K562 (cell line): ENCODE measurements around the gene KCTD6. TPM values are rescaled to one million over a fixed set of nuclear protein-coding genes. Genes with fewer than 3 reads are reported as not detected.

Experiments
- CBFA2T3 ChIP-seq: fragments of 450-650 bp; IDR thresholded peaks from 2 replicates; pipeline ENCODE4 v1.6.1; 2017
- CXXC5 ChIP-seq: fragments of 250-450 bp; sonication (Bioruptor Pico); IDR thresholded peaks from 2 replicates; pipeline ENCODE4 v1.8.0; 2022; ENCODE audit warnings: inconsistent platforms, mild to moderate bottlenecking, moderate library complexity
- FOXJ3 ChIP-seq: sonication (generic); formaldehyde crosslinking; IDR thresholded peaks from 2 replicates; pipeline ENCODE4 v1.4.0; 2020; ENCODE audit warnings: mild to moderate bottlenecking, missing genetic modification reagents
- HDAC8 ChIP-seq: fragments of 450-650 bp; IDR thresholded peaks from 2 replicates; pipeline ENCODE4 v1.6.1; 2016; ENCODE audit warnings: mild to moderate bottlenecking, missing genetic modification characterization, moderate library complexity, missing compliant biosample characterization
- L3MBTL2 ChIP-seq: fragments of 450-650 bp; IDR thresholded peaks from 2 replicates; pipeline ENCODE4 v1.6.1; 2016; ENCODE audit warnings: mild to moderate bottlenecking, moderate library complexity
- LARP7 ChIP-seq: fragments of 450-650 bp; IDR thresholded peaks from 2 replicates; pipeline ENCODE4 v1.6.1; 2016
- MAFF ChIP-seq: IDR thresholded peaks from 2 replicates; pipeline ENCODE4 v1.6.1; 2012; ENCODE audit warnings: low read length, improper control_type of control experiment
- MAFK ChIP-seq: IDR thresholded peaks from 2 replicates; pipeline ENCODE4 v1.6.1; 2011; ENCODE audit warnings: low read length, improper control_type of control experiment
- PHF8 ChIP-seq: fragments of 200-600 bp; sonication (generic); IDR thresholded peaks from 2 replicates; pipeline ENCODE4 v1.6.1; 2012; ENCODE audit warnings: mixed run types, mild to moderate bottlenecking, inconsistent platforms, low read length, moderate library complexity, borderline replicate concordance
- ZNF232 ChIP-seq: sonication (generic); formaldehyde crosslinking; IDR thresholded peaks from 2 replicates; pipeline ENCODE4 v1.8.0; 2022; ENCODE audit warnings: mild to moderate bottlenecking, missing genetic modification reagents
- ZNF696 ChIP-seq: fragments of 250-450 bp; sonication (Bioruptor Pico); conservative IDR thresholded peaks from 2 replicates; pipeline ENCODE4 v1.4.0; 2020; ENCODE audit warnings: mild to moderate bottlenecking, moderate library complexity
- polyA plus RNA-seq, 8 experiments: library from polyadenylated mRNA; depleted of rRNA in 4 of 8; stranded (reverse) in 5 of 8; unstranded in 3 of 8; fragments of >200 nt; fragmentation: Nextera tagmentation in 2 of 8; fragmentation: Illumina TruSeq in 1 of 8; extraction: Ambion mirVana in 2 of 8; extraction: Trizol in 1 of 8; gene quantifications; 2 replicates each; pipeline versions ENCODE4 v1.2.1 to v1.2.3, GENCODE V29; 2011 to 2014; ENCODE audit warnings: inconsistent platforms in 1 of 8, missing spikeins in 1 of 8
- total RNA-seq, 7 experiments: library from RNA; depleted of rRNA in 6 of 7; stranded (reverse); fragments of >200 nt in 6 of 7; fragmentation: Illumina TruSeq in 2 of 7; extraction: Trizol in 2 of 7; gene quantifications; 2 replicates each; pipeline versions ENCODE4 v1.2.1 to v1.2.3, GENCODE V29; 2011 to 2021; ENCODE audit warnings: low replicate concordance in 1 of 7
- TF ChIP-seq, protein P1 (sequence below): fragments of 450-650 bp; IDR thresholded peaks from 2 replicates; pipeline ENCODE4 v1.6.1; 2017; ENCODE audit warnings: mild to moderate bottlenecking, moderate library complexity
- TF ChIP-seq, protein P2 (sequence below): sonication (generic); formaldehyde crosslinking; IDR thresholded peaks from 2 replicates; pipeline ENCODE4 v1.9.0; 2022; ENCODE audit warnings: mild to moderate bottlenecking, missing genetic modification reagents
- TF ChIP-seq, protein P3 (sequence below), 3 experiments: IDR thresholded peaks in 2 of 3; conservative IDR thresholded peaks in 1 of 3; 2 replicates each; pipeline ENCODE4 v1.5.1; 2011 to 2012; ENCODE audit warnings: low read length in 3 of 3, mild to moderate bottlenecking in 3 of 3, control low read depth in 2 of 3, improper control_type of control experiment in 1 of 3, inconsistent platforms in 1 of 3, low read depth in 1 of 3, mixed read lengths in 1 of 3, moderate library complexity in 1 of 3; ENCODE audit not compliant: insufficient read depth in 2 of 3
- TF ChIP-seq, protein P4 (sequence below): fragments of 450-650 bp; IDR thresholded peaks from 2 replicates; pipeline ENCODE4 v1.6.1; 2016; ENCODE audit warnings: low read depth

Gene KCTD6
- total and polyA plus RNA-seq, 9 of the 15 experiments (the other 6 are each of a cell fraction or from before 2014, with no cell fraction given), result 2.1 to 5.9 (median 4.5) TPM

DNA sequence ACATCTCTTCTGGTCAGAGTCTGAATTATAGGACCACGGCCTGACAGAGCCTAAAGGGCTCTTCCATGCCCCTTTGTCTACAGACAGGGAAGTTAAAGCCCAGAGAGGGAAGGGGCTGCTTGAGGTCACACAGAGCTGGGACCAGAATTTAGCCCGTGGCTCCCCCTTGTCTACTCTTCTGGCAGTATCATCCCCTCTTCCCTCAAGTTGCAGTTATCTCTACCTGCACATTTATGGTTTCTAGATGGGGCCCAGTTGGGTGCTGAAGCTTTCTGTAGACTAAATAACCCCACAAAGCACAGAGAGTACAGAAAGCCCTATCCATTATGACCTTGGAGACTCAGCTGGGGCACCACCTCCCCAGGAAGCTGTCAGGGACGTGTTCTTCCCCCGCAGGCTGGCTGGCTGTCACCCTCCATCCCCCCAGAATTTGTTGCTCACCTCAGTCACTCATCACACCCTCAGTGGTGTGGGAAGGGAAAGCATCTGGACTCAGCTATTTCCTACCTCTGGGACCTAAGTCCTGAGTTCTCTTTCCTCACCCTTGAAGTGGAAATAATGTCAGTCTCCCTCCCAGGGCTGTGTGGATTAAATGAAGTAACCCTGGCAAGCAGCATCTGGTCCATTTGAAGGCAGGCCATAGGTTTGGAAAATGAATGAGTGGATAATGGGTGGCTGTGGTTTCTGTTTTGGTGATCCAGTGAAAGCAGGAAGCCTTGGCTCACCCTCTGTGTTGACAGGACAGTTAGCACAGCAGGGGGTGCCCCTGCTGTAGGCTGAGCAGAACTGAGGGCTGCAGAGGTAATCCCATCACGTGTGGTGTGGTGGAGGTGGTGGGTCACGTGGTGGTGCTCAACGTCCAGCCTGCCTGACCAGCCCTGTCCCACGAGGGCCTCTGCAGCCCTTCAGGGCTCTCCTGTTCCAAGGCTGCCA is 28.8 kb downstream of the KCTD6 start (continued):
- TF ChIP-seq MAFF (no peak), ZNF696 (no peak), MAFK (no peak), FOXJ3 (CRISPR knock-in tag) (no peak), PHF8 (no peak), L3MBTL2 (peak; percentile 93), HDAC8 (tag) (no peak), ZNF232 (CRISPR knock-in tag) (no peak), CXXC5 (CRISPR knock-in tag) (peak; percentile 66), LARP7 (no peak), CBFA2T3 (peak; percentile 61)
- TF ChIP-seq, protein P1, sequence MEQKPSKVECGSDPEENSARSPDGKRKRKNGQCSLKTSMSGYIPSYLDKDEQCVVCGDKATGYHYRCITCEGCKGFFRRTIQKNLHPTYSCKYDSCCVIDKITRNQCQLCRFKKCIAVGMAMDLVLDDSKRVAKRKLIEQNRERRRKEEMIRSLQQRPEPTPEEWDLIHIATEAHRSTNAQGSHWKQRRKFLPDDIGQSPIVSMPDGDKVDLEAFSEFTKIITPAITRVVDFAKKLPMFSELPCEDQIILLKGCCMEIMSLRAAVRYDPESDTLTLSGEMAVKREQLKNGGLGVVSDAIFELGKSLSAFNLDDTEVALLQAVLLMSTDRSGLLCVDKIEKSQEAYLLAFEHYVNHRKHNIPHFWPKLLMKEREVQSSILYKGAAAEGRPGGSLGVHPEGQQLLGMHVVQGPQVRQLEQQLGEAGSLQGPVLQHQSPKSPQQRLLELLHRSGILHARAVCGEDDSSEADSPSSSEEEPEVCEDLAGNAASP, result no peak
- TF ChIP-seq, protein P2, sequence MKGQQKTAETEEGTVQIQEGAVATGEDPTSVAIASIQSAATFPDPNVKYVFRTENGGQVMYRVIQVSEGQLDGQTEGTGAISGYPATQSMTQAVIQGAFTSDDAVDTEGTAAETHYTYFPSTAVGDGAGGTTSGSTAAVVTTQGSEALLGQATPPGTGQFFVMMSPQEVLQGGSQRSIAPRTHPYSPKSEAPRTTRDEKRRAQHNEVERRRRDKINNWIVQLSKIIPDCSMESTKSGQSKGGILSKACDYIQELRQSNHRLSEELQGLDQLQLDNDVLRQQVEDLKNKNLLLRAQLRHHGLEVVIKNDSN, result peak; percentile 93
- TF ChIP-seq, protein P3, sequence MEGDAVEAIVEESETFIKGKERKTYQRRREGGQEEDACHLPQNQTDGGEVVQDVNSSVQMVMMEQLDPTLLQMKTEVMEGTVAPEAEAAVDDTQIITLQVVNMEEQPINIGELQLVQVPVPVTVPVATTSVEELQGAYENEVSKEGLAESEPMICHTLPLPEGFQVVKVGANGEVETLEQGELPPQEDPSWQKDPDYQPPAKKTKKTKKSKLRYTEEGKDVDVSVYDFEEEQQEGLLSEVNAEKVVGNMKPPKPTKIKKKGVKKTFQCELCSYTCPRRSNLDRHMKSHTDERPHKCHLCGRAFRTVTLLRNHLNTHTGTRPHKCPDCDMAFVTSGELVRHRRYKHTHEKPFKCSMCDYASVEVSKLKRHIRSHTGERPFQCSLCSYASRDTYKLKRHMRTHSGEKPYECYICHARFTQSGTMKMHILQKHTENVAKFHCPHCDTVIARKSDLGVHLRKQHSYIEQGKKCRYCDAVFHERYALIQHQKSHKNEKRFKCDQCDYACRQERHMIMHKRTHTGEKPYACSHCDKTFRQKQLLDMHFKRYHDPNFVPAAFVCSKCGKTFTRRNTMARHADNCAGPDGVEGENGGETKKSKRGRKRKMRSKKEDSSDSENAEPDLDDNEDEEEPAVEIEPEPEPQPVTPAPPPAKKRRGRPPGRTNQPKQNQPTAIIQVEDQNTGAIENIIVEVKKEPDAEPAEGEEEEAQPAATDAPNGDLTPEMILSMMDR (IDR thresholded peaks at IDR 0.05 in 2 of 3, conservative IDR thresholded peaks at IDR 0.05 in 1 of 3; ENCODE audit: insufficient read depth in 2 of 3, low read depth in 1 of 3, low read length in 3 of 3), result 0 out of 6 replicates have a peak, but pooled peaks of 1 of the 3 experiments have one; percentile 14
- TF ChIP-seq, protein P4, sequence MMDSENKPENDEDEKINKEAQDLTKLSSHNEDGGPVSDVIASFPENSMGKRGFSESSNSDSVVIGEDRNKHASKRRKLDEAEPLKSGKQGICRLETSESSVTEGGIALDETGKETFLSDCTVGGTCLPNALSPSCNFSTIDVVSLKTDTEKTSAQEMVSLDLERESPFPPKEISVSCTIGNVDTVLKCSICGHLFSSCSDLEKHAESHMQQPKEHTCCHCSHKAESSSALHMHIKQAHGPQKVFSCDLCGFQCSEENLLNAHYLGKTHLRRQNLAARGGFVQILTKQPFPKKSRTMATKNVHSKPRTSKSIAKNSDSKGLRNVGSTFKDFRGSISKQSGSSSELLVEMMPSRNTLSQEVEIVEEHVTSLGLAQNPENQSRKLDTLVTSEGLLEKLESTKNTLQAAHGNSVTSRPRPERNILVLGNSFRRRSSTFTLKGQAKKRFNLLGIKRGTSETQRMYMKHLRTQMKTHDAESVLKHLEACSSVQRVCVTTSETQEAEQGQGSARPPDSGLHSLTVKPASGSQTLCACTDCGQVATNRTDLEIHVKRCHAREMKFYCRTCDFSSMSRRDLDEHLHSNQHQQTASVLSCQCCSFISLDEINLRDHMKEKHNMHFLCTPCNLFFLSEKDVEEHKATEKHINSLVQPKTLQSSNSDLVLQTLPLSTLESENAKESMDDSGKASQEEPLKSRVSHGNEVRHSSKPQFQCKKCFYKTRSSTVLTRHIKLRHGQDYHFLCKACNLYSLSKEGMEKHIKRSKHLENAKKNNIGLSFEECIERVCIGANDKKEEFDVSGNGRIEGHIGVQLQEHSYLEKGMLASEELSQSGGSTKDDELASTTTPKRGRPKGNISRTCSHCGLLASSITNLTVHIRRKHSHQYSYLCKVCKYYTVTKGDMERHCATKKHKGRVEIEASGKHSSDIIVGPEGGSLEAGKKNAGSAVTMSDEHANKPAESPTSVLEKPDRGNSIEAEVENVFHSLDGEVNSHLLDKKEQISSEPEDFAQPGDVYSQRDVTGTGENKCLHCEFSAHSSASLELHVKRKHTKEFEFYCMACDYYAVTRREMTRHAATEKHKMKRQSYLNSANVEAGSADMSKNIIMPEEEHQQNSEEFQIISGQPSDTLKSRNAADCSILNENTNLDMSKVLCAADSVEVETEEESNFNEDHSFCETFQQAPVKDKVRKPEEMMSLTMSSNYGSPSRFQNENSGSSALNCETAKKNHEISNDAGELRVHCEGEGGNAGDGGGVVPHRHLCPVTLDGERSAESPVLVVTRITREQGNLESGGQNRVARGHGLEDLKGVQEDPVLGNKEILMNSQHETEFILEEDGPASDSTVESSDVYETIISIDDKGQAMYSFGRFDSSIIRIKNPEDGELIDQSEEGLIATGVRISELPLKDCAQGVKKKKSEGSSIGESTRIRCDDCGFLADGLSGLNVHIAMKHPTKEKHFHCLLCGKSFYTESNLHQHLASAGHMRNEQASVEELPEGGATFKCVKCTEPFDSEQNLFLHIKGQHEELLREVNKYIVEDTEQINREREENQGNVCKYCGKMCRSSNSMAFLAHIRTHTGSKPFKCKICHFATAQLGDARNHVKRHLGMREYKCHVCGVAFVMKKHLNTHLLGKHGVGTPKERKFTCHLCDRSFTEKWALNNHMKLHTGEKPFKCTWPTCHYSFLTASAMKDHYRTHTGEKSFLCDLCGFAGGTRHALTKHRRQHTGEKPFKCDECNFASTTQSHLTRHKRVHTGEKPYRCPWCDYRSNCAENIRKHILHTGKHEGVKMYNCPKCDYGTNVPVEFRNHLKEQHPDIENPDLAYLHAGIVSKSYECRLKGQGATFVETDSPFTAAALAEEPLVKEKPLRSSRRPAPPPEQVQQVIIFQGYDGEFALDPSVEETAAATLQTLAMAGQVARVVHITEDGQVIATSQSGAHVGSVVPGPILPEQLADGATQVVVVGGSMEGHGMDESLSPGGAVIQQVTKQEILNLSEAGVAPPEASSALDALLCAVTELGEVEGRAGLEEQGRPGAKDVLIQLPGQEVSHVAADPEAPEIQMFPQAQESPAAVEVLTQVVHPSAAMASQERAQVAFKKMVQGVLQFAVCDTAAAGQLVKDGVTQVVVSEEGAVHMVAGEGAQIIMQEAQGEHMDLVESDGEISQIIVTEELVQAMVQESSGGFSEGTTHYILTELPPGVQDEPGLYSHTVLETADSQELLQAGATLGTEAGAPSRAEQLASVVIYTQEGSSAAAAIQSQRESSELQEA, result no peak
